SK-N-DZ (cell line): ENCODE data around the gene BRMS1.
"Not testable (repeated sequence)": the region's sequence is repeated elsewhere in the genome, so short reads cannot be mapped to it uniquely, and the experiment has no call there.

ENCODE experiments used
- DNase-seq: peaks from one replicate; pipeline ENCODE4 v3.0.0-alpha.2; 2015; ENCODE audit warnings: low spot score

BRMS1 gene

DNA sequence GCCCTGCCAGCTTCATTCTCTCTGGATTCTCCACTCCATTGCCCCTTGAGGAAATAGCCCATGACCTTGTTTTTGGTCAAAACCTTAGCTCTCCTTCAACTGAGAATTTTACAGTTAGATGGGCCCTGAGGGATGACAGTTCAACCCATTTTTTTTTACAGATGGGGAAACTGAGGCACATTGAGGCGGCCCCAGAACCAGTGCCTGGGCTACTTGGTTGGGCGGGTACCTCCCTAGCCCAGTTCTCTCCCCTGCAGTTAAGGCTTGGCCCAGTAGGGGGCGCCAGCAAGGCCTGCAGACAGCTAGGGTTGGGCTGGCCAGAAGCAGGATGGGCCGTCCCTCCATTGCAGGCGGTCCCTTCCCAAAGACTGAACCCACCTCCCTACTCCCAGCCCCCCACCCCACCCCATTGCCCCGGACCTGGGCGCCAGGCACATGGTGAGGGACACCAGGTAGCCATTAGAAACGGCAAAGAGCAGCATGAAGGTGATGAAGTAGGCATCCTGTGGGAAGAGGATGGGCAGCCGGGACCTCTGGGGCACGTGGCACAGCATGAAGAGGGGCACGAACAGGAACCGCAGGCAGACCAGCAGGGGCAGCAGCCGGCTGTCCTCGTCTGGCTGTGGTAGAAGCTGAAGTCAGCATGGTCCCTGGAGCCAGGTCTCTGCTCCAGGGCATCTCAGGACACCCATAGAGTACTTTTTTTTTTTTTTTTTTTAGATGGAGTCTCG is 19.1 kb upstream of the BRMS1 start:
- peak; percentile 56 for DNase-seq

DNA sequence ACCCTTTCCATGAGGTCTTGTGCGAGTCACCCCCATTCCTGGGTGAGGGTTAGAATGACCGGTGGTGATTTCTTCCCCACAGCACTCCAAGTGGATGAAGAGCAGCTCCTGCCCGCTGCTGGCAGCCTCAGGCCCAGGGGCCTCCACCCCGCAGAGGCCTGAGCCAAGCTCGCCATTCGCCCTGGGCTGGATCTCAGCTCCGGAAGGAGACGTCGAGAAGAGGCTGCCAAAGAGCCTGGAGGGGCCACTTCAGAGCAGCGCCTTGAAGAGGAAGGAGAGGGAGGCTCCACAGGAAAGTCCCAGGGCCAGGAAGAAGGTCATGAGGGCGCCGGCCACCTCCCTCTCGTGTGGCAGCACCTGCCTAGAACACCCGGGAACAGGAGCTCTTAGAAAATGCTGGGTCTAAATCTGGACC is 18.3 kb upstream of the BRMS1 start:
- no peak for DNase-seq

DNA sequence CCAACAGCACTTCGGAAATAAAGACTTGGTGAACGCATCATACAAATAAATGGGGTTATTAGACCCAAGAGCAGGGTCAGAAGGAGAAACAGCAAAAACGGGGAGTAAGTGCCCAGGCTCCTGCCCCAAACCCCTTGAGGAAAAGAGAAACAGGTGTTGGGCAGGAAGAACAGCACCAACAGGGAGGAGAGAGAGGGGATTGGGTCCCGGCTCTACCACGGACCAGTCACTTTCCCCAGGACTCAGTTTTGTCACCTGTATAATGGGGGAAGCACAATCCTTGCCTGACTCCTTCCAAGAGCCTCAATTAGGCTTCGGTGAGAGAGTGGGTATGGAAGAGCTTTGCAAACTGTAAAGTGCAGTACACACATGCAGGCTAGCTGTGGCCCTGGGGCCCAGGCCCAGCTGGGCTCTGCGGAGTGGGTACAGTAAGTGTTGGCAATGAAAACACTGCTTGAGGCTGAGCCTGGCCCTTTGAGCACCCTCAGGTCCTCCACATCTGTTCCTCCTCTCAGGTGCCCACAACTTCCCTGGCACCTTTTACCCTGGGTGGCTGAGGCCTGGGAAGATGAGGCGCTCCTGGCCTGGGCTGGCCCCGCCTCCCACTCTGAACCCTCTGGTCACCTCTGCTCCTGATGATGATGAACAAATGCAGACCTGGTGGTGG is 17.7 kb upstream of the BRMS1 start:
- no peak for DNase-seq

GRCh38 chr11:66361502-66361941 is 16.6 kb upstream of the BRMS1 start:
- no peak for DNase-seq

DNA sequence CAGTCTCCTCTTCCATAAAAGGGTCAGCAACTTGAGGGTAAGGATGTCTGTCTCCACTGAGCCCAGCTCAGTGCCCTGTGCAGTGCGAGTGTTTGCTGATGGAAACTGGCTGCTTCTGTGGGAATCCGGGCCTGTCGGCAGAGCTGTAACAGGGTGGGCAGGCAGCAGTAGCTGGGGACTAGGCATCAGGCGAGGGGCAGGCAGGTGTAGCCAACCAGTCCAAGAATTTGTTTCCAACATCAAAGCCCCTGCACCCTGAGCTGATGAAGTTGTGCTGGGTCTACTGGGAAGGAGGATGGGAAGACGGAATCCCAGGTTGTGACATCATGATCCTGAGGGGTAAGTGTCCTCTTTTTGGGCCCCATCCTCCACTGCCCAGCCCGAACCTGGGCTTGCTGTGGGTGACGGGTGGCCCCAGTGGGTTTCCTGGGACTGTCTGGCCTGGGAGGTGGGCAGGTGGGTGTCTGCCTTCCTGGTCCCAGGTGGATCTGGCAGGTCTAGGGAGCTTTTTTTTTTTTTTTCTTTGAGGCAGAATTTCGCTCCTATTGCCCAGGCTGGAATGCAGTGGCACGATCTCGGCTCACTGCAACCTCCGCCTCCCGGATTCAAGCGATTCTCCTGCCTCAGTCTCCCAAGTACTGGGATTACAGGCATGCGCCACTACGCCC is 15.6 kb upstream of the BRMS1 start:
- no peak for DNase-seq

DNA sequence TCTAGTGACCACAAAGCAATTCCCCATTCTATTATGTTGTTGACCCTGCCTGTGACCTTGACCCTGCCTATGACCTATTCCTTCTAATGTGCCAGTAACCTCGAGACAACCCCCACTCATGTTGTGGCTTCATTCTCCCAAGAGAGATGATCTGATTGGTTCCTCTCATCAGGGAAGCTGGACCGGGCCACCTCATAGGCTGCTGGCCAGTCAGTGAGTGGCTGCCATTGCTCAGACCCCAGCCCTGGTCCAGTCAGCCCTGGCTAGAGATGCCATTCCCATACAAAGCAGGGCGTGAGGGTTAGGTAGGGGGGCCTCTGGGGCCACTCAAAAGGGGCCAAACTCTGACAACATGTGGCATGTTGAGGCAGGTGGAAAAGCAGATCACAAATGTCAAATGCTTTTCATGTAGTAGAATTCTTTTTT is 14.8 kb upstream of the BRMS1 start:
- DNase-seq, result no peak

DNA sequence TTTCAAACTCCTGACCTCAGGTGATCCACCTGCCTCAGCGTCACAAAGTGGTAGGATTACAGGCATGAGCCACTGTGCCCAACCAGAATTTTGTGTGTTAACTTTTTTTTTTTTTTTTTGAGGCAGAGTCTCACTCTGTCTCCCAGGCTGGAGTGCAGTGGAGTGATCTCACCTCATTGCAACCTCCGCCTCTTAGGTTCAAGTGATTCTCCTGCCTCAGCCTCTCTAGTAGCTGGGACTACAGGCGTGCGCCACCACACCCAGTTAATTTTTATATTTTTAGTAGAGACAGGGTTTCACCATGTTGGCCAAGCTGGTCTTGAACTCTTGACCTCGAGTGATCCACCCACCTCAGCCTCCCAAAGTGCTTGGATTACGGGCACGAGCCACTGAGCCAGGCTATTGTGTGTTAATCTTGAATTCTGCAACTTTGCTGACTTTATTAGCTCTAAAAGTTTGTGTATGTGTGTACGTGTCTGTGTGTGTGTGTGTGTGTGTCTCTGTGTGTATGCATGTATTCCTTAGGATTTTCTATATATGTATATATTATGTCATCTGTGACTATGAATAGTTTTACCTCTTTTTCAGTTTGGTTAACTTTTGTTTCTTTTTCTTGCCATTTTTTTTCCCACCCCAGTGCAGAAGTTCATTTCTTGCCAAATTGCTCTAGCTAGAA is 5.8 kb upstream of the BRMS1 start:
- not testable (repeated sequence) for DNase-seq

DNA sequence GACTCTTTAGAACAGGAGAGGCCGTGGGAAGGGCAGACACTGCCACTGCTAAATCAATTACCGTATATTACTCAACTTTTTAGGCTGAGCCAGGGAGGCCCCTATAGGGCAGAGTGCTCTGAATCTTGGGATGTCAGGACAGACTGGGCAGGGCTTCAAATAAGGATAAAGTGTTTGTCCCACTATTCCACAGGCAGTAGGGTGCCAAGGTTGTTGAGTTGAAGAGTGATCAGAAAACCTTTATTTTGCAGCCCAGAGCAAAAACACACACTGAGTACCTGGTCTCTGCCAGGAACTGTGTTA is 4.1 kb upstream of the BRMS1 start:
- no peak for DNase-seq

DNA sequence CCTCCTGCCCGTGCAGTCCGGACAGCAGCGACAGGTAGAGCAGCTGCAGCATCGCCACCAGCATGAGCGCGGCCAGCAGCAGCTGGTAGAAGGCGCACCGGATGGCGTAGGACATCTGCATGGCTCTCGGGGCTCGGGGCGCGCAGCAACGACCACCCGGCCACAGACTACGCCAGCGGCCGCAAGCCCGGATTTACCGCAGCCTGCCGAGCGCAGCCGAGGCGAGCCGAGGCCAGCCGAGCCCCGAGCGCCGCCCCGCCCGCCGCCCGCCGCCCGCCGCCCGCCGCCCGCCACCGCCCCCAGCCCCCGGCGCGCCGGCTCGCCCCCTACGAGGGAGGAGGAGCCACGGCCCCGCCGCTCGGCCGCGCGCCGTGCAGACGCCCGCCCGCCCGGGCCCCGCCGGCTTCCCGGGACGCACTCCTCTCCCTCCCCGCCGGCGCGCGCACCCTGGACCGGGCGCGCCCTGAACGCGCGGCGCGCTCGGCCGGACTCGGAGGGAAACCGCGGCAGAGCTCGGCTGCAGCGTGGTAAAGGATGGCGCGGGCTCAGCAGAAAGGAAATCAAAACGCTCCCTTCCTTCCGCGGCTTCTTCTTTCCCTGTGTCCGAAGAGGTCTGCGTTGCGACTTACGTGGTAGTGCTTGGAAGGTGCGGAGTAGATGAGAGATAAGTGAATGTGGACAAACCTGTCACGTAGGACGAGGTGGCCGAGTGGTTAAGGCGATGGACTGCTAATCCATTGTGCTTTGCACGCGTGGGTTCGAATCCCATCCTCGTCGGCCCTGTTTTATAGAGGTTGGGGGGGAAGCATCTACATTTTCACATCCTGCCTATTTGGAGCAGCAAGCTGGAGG is 2.7 kb upstream of the BRMS1 start, which contains the start of gene B4GAT1:
Gene B4GAT1 (minus strand): TSS at position 205 of the 852 bp plus-strand sequence. CDS start 84 bp downstream, at position 121.
- DNase-seq, result peak; percentile 90

DNA sequence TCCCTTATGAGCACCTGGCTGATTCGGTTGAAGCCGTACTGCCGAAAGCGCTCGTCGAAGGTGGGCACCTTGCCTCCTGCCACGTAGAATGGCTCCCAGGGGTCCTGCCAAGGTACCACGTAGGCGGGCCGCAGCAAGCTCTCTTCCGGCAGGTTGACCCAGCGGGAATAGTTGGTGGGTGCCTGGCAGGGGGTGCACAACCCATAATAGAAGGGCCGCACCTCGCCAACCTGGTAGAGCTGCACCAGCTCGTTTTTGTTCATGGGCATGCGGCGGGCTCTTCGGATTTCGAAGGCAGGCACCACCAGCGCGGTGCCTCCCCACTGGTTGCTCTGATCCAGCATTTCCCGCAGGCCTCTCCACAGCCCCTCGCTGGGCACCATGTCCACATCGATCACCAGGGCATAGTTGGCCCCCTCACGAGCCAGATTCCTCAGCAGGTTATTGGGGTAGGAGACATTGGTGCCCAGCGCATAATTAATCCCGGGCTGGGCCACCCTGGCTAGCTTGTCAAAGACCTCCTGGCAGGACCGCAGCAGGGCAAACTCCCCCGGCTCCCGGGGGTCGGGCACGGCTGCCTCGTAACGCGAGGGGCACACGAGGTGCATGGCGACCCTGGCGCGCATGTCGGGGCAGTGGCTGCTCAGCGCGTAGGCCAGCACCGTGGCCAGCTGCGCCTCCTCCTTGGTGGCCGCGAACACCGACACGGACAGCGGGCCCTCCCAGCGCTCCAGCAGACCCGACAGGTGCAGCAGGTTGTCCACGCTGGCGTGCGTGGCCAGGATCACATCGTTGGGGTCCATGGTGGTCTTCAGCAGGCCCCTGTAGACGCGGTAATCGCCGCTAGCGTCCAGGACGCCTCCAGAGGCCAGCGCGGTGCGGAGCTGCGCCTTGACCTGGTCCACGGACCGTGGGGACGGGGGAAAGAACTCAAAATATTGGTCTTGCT is 1.8 kb upstream of the BRMS1 start:
- no peak for DNase-seq

GRCh38 chr11:66345316-66345649 is 379 bp upstream of the BRMS1 start:
- DNase-seq, result no peak

- no peak for DNase-seq
Measured at GRCh38 chr11:66343176-66343575, 1.7 kb downstream of the BRMS1 start.

- DNase-seq, result no peak
Measured at GRCh38 chr11:66341502-66342126, 3.3 kb downstream of the BRMS1 start.

DNA sequence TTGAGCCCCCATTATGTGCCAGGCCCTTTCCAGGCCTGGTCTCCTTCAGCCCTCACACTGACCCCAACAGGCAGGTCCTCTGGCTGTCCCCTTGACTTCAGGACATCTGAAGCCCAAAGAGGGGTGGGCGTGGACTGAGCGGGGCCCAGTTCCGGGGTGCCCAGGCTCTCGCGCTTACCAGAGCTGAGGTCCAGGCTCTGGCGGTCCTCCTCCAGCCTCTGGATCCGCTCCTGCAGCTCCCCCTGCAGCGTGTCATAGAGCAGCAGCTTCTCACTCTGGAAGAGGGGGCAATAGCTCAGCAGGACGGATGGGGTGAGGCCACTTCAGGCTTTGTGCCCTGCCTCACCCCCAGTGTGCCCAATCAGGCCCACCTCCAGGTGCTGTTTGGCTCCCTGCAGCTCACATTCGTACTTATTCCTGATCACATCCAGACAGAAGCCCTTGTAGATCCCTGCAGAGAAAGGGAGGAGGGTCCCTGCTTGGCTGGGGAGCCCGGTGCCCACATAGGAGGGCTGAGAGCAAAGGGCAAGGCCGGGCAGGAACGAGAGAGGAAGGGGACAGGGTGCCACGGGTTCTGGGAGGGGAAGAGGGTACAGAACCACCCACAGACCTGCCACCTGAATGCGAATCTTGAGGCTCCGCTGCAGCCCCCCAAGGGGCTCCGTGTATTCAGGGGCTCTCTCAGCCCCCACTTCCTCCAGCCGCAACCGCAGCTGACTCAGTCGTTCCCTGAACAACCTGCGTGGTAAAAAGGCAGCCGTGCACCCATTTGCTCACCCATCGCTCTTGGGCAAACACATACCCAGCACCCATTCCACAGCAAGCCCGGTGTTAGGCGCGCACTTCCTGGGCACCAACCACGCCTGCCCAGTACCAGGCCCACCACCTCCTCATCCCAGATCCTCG is 4.1 kb downstream of the BRMS1 start:
- DNase-seq, result no peak

DNA sequence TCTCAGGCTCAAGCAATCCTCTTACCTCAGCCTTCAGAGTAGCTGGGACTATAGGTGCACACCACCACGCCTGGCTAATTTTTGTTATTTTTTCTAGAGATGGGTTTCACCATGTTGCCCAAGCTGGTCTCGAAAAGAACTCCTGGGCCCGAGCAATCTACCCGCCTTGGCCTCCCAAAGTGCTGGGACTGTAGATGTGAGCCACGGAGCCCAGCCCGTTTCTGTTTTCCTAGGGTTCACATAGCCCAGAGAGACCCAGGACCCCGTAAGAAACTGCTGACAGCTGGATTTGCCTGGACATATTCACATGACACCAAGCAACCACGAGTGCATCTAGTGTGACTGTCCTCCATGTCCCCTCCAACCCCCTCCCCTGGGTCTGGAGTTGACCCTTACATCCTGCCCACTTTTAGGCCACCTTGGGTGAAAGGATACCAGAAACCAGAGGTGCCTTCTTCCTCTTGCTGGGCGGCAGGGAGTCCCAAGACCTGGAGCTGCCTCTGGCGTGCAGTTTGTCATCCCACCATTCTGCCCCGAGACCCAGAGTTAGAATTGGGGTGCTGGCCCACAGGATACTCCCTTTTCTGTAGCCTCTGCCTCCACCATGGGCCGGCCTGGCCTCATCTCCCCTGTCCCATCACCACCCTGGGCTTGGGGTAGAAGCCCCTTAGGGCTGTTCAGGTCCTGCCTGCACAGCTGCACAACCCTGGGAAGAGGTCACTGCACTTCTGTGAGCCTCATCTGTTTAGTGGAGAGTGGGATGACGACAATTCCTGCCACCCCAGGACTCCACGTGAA is 5.0 kb downstream of the BRMS1 start:
- no peak for DNase-seq

DNA sequence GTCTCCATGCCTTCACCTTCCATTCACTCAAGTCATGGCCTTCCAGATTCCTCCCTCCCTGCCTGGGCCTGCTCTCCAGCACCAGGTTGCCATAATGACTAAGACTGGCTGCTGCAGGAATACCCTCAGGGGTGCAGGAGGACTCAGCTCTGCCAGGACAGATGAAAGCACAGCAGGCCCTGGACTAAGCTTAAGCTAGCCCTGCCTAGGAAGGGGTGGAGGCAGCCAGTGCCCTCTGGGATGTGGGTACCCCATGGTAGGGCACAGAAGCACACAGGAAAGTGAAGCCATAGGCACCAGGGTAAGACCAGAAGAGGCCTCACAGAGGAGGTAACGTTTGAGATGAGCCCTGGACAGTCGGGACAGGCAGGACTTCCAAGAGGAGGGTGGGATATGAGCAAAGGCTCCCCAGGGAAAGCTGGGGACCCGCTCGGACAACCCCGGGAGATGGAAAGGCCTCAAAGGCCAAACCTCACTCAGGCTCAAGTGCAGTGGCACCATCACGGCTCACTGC is 5.7 kb downstream of the BRMS1 start:
- DNase-seq, result no peak
